DMS53 treated with DMSO at 0.1 percent for 48 hours (cell line): ENCODE measurements around the gene SMIM24.
"Not testable (repeated sequence)": the region's sequence is repeated elsewhere in the genome, so short reads cannot be mapped to it uniquely, and the experiment has no call there.

ENCODE experiments used
- DNase-seq: peaks from one replicate; lab custom pipeline; 2025; ENCODE audit not compliant: unreplicated experiment; lab: John Stamatoyannopoulos, UW

Gene SMIM24

GRCh38 chr19:3515891-3516422, 35.6 kb upstream of the SMIM24 start:
- no peak for DNase-seq

DNA sequence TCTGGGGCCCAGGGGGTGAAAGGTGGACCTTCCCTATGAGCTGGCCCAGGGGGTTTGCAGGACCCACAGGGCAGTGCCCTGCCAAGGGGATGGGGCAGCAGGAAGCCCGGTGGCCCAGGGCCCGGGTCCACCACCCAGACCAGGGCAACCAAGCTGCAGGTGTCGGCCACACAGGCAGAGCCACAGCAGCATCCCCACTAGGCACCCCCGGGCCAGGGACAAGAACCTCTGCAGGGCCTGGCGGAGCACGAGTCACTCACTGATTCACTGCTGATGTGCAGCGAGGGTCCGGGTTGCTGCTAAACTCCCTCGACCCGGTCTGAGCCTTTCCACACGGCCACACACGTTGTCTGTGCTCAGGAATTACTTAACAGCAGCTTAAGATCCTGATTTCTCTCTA, 34.6 kb upstream of the SMIM24 start:
- no peak for DNase-seq

DNA sequence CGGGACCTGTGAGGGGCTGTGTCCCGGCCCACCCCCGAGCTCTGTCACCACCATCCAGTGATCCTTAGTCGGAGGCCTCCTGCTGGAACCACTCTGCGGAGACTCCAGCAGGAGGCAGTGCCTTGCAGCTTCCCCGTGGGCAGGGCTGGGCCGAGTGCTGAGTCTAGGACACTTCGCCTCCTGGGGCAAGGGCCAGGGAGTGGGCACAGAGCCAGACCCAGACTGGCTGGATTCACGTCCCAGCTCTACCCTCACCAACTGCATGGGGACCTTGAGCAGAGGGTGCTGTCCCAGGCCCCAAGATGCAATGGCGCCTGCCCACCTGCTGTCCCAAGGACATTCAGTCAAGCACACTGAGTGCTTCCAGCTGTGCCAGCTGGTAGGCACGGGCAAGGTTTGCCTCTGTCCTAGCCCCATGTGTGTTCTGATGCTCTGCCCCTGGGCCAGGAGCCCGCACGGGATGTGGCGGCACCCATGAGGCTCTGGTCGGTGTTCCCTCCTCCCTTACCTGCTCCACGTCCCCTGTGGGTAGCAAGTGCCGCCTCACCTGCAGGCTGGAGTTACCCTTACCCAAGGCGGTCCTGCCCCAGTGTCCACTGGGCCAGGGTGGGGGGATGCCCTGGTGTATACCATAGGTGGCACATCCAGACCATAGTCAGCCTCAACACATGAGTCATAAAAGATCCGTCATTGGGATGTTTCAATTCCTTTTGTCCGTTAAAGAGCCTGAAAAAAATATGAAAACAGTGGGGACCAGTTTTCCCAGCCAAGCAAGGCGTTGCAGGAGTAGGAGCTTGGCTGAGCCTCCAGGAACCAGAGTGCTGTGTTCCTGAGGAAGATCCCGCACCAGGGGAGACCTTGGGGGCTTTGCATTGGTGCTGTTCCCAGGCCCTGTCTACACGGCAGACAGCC, 33.2 kb upstream of the SMIM24 start:
- DNase-seq, result no peak

DNA sequence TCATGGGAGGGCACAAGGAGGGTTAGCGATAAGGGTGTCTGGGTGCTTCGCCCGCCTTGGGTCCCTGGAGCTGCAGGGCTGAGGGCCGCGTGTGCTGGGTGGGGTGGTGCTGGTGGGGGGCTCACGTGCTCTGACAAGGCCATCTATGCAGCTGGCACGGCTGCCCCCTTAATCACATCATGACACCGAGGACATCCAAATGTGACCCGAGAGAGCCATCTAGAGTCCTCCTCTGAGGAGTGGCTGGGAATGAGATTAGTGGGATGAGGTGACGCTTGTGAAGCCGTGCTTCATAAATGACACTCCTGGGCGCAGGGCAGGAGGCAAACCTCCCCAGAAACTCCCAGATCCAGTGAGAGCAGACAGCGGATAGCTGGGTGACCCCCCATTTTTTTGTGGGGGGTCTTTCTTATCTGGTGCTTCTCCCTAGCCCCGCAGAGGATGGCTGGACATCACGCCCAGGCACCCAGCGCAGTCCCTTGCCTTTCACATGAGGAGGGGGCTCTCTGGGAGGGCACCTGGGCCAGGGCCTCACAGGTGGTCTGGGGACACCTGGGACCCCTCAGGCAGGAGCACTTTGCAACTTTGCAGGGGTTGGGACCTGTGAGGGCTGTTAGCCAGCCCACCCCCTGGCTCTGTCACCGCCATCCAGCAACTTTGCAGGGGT, 32.4 kb upstream of the SMIM24 start:
- DNase-seq, result no peak

DNA sequence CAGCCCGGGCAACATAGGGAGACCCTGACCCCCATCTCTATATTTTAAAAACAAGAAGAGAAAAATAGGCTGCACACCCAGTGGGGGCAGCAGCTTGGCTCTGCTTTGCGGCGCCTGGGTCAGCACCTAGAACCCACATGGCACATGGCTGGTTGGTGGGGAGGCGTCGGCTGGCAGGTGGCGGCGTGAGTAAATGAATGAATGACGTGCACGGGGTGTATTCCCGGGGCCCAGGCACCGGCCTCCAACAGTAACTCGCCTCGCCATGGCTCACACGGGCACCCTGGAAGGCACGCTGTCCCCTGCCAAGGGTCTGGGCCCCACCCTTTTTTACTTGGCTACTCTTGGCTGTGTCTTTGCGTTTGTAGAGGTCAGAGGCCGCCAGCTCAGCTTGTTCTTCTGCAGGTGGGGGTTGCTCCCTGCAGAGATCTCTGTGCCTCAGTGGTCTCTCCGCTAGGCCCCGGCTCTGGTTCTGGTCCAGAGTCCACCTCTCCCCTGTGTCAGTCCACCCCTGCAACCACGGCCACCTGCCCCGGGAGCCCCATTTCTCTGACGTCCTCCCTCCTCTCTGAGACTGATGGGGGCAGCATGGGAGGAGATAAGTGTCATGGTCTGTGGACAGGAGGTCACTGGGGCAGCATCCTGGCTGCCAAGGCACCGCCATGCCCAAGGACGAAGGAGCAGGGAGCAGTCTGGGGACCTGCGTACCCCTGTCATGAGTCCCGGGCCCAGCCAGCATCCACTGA, 31.4 kb upstream of the SMIM24 start:
- no peak for DNase-seq

GRCh38 chr19:3510727-3511126, 30.4 kb upstream of the SMIM24 start:
- DNase-seq, result no peak

GRCh38 chr19:3509566-3509989, 29.3 kb upstream of the SMIM24 start:
- DNase-seq, result no peak

DNA sequence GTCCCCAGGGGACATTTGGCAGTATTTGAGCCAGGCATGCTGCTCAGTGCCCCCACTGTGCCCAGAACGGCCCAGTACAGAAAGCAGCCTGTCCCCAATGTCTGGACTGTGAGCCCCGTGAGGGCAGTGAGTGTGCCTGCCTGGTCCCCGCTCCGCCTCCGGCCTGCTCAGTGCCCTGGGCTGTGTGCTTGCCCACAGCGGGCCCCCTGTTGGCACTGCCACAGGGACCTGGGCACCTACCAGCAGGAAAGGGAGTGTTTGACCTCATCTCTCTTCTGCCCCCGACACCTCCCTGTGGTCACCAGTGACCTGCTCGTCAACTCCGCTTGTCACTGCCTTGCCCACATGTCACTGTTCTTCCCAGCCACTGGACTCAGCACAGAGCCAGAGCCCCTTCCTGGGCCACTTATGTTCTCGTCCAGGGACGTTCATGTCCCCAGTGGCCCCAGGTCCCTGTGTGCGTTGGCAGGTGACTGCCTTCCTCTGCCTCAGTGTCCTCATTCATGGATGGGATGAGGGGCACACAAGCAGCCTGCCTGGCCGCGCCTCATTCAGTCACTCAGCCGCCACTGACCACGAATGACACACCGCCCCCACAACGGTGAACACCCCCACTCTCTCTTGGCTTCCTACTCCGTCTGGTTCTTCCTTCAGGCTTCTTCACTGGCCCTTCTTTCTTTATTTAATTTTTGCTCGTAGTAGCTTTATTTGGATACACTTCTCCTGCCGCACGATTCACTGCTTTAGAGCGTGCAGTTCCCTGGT, 28.6 kb upstream of the SMIM24 start:
- no peak for DNase-seq

- DNase-seq, result not testable (repeated sequence)
These were observed 27.9 kb upstream of the SMIM24 start for GRCh38 chr19:3508121-3508661.

DNA sequence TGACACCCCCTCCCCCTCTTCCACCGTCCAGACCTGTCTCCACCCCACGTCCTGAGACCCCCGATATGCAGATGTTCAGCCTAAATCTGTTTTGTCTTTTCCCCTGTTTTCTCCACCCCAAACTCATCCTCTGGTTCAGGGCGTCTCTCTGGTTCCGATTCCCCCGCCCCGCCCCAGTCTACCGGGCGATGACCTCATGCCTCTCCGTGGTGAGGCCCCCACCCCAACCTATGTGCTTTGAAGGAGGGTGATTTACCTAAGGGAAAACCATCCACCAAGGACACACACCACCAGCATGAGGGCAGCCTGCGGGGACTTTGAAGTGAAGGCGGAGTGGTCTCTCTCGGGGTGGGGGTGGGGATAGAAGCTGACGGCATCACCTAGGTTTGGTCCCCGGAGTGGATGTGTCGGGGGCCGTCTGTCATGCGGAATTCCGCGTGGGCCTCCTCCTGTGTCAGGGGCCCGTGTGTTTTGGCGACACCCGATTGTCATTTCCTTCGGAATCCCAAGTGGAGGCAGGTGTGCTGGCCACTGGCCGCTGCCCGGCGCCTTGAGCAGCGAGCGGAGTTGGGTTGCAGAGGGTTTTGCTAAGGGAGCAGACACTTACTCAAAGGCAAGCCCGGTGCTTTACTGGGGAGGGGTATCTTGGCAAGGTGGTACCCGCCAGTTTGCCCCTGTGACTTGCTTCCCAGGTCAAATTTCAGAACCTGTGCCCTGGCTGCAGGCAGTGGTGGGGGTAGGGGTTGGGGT, 27.2 kb upstream of the SMIM24 start:
- DNase-seq, result no peak

- DNase-seq, result no peak
These were observed 26.3 kb upstream of the SMIM24 start for GRCh38 chr19:3506384-3507340.

DNA sequence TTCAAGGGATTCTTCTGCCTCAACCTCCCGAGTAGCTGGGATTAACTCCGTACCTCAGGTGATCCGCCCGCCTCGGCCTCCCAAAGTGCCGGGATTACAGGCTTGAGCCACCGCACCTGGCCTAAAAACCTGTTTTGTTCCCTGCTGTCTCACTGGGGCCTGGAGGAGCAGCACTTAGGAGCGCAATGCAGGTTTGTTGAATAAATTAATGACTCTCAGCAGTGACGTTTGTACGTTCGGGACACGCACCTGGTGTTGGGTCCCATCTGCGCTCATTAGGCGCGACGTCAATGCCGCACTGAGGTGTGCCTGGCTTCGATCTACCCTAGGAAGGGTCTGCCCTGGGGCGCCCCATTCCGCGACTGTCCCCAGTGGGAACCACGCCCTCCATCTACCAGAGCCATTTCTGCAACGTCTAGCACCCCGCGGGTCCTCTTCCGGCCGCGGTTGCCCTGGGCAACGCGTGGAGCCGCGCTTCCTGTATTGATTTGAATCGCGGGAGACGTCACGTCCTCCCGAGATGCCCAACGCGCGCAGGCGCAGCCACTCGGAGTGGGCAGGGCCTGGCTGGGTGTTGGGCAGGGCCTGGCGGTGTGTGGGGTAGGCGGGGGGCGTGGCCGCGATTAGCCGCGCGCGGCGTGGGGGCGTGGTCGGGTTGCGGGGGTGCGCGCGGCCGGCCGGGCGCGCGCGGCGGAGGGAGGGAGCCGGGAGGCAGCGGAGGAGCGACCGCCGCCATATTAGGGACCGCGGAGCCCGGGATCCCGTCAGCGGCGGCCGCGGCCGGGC, 25.5 kb upstream of the SMIM24 start, which contains the start of gene FZR1:
Gene FZR1, plus strand, starts transcription at position 714 of the 786 bp plus-strand sequence. CDS start 16,679 bp downstream, outside the sequence.
- DNase-seq, result peak; percentile 89

- no peak for DNase-seq
These were observed 24.4 kb upstream of the SMIM24 start for GRCh38 chr19:3504735-3505134.

DNA sequence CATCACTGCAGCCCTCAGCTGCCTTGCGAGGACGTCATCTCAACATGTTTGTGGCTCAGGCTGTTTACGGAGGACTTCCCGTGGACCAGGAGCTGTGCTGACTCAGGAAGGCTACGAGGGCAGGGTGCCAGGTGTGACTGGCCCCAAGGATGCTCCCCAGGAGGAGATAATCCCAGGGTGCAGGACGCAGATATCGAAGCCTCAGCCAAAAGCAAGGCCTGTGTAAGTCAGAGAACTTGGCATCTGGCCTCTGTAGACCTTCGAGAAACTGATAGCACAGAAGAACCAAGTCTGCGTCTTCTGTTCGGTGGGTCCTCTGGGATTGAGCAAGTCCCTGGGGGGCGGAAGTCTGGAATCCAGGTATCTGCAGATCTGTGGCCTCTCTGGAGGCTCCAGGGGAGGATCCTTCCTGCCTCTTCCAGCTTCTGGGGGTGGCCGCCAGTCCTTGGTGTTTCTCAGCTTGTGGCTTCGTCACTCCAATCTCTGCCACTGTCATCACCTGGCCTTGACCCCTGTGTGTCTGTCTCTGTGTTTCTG, 22.8 kb upstream of the SMIM24 start:
- DNase-seq, result no peak

- no peak for DNase-seq
These were observed 21.5 kb upstream of the SMIM24 start for GRCh38 chr19:3501780-3502179.

DNA sequence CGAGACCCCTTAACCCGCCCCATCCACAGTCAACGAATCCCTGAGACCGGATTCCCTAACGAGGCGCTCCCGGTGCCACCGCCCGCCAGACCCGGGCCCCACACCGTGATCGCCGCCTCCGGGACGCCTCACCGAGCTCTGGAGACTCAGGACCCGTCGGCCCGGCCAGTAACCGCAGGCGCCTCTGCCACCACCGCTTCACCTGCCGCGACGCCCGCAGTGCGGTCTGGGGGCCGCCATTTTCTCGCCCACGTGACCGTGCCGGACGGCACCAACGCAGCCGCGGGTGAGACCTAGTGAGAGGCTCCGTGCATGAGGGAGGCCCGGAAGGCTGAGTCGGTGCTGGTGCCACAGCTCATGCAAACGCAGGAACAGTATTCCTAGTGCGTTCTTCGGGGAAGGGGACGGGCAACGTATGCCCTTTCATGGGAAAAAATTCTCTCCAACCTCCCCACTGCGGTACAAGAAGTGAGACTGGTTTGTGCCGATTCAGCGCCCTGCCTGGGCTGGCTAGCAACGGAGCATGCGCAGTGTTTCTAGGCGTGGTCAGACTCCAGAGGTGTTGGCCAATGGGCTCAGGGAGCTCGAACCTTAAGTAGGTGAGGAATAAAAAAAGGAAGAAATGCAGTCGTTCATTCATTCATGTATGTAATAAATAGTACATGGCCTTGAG, 20.2 kb upstream of the SMIM24 start, which contains the start of gene DOHH:
Gene DOHH, minus strand, starts transcription at position 246 of the 673 bp plus-strand sequence. CDS start 3,860 bp downstream, outside the sequence.
- peak; percentile 84 for DNase-seq
